Large intestine (tissue), 3 donors: ENCODE data around the gene RERE. TPM values are rescaled to one million over a fixed set of nuclear protein-coding genes. Genes with fewer than 3 reads are reported as not detected.
"Not testable (repeated sequence)": the region's sequence is repeated elsewhere in the genome, so short reads cannot be mapped to it uniquely, and the experiment has no call there.

Source experiments
- DNase-seq, 2 donors: peaks; one replicate each; pipeline versions ENCODE4 v3.0.0 to v3.0.0-alpha.2; 2013
- H3K27ac ChIP-seq: one replicate; pipeline ENCODE4 v1.5.1; 2013; ENCODE audit warnings: low read length
- H3K27me3 ChIP-seq: 2 replicates; pipeline ENCODE4 v1.6.1; 2013; ENCODE audit warnings: low read length; ENCODE audit not compliant: control insufficient read depth, insufficient read depth
- H3K36me3 ChIP-seq: 2 replicates; pipeline ENCODE4 v1.6.1; 2013; ENCODE audit warnings: low read length; ENCODE audit not compliant: control insufficient read depth, insufficient read depth
- H3K4me1 ChIP-seq: one replicate; pipeline ENCODE4 v1.6.1; 2013; ENCODE audit warnings: low read length; ENCODE audit not compliant: control insufficient read depth, insufficient read depth
- H3K4me3 ChIP-seq: one replicate; pipeline ENCODE4 v1.5.1; 2013; ENCODE audit warnings: low read length
- H3K9me3 ChIP-seq: one replicate; pipeline ENCODE4 v1.6.1; 2013; ENCODE audit warnings: mild to moderate bottlenecking, low read depth, low read length, moderate library complexity; ENCODE audit not compliant: control insufficient read depth
- WGBS: methylation state at CpG from one replicate; pipeline ENCODE4 v1.1.5; 2013; ENCODE audit warnings: low lambda C conversion rate; ENCODE audit not compliant: insufficient coverage; 5-methylcytosine and 5-hydroxymethylcytosine counted together
- polyA plus RNA-seq: library from polyadenylated mRNA; unstranded; fragments of 120-200 nt; gene quantifications from one replicate; pipeline ENCODE4 v1.2.1, GENCODE V29; 2013

The RERE gene
- polyA plus RNA-seq, 1 donor: 62.3 TPM

- H3K9me3 ChIP-seq: no peaks in the 10 kb centered on the region
- H3K27me3 ChIP-seq: no peaks in the 10 kb centered on the region
- H3K27ac ChIP-seq: peak overlapping the region; percentile 12
- no peaks in the 10 kb centered on the region for H3K4me1 ChIP-seq
- H3K36me3 ChIP-seq: peaks cover 3% of the 10 kb centered on the region
- H3K4me3 ChIP-seq: no peak overlapping the region
- 38% methylated on average over 2 of the region's 15 CpGs for WGBS
- peak; percentile 19 to 45 for DNase-seq
Measured at GRCh38 chr1:8598060-8598724, 219.2 kb downstream of the RERE start.

DNA sequence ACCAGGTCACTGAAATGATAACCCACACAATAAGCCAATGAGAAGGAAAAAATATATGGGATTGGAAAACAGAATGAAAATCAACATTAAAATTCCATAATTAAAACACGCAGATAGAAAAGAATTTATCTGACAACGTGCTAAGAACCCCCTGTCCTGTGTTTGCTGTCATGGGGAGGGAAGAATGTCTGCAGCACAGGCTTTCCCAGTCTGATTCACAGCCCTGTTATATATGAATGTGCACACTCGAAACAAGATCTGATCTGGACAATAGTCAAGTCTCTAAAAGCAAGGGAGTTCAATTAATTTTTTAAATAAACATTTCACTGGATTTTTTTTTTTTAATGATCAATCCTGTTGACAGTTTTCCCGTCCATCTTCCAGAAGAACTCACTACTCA is 220.0 kb downstream of the RERE start:
- WGBS: 60% methylated on average over 1 of the region's 4 CpGs
- no peaks in the 10 kb centered on the region for H3K4me1 ChIP-seq
- peaks cover 3% of the 10 kb centered on the region for H3K36me3 ChIP-seq
- H3K27ac ChIP-seq: no peak overlapping the region
- no peaks in the 10 kb centered on the region for H3K27me3 ChIP-seq
- DNase-seq: no peak
- no peaks in the 10 kb centered on the region for H3K9me3 ChIP-seq
- no peak overlapping the region for H3K4me3 ChIP-seq

- no peak for DNase-seq
- Histone ChIP-seq H3K9me3 (no peaks in the 10 kb centered on the region), H3K27ac (no peak overlapping the region), H3K4me3 (no peak overlapping the region), H3K4me1 (no peaks in the 10 kb centered on the region), H3K36me3 (peaks cover 3% of the 10 kb centered on the region), H3K27me3 (no peaks in the 10 kb centered on the region)
- no CpG with 5 or more reads among the region's 1 CpG for WGBS
Measured at GRCh38 chr1:8595941-8596340, 221.5 kb downstream of the RERE start.

- no peaks in the 10 kb centered on the region for H3K9me3 ChIP-seq
- peaks cover 3% of the 10 kb centered on the region for H3K36me3 ChIP-seq
- H3K27me3 ChIP-seq: no peaks in the 10 kb centered on the region
- DNase-seq: no peak
- H3K27ac ChIP-seq: no peak overlapping the region
- H3K4me3 ChIP-seq: no peak overlapping the region
- H3K4me1 ChIP-seq: no peaks in the 10 kb centered on the region
Measured at GRCh38 chr1:8595332-8595731, 222.1 kb downstream of the RERE start.

- H3K27ac ChIP-seq, DNase-seq, H3K4me3 ChIP-seq, H3K36me3 ChIP-seq, H3K9me3 ChIP-seq, H3K4me1 ChIP-seq, H3K27me3 ChIP-seq: not testable (repeated sequence)
- WGBS: no CpG with 5 or more reads among the region's 3 CpGs
Measured at GRCh38 chr1:8593292-8593691, 224.1 kb downstream of the RERE start.

DNA sequence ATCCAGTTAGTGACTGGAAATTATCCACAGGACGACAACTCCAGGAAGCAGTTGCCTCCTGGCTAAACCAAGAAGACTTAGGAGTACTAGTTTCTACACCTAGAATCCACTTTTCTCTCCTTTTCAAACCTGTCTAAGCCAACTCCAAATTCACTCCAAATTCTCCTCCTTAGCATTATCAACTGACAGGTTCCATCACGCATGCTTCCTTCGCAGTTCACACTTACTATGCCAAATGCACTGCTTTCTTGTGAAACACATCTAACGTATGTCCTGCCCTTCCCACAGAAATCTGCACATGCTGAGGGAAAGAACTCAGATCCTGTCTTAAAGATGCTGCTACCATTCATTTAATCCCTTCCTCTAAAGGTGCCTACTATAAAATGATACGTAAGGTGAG is 225.9 kb downstream of the RERE start:
- 95% methylated on average over 3 of the region's 5 CpGs for WGBS
- H3K36me3 ChIP-seq: peaks cover 3% of the 10 kb centered on the region
- H3K4me1 ChIP-seq: no peaks in the 10 kb centered on the region
- DNase-seq: no peak
- no peaks in the 10 kb centered on the region for H3K27me3 ChIP-seq
- H3K4me3 ChIP-seq: no peak overlapping the region
- H3K27ac ChIP-seq: no peak overlapping the region
- no peaks in the 10 kb centered on the region for H3K9me3 ChIP-seq

- H3K4me1 ChIP-seq: no peaks in the 10 kb centered on the region
- WGBS: 100% methylated on average over 1 of the region's 6 CpGs
- DNase-seq: no peak
- H3K27ac ChIP-seq: no peak overlapping the region
- H3K9me3 ChIP-seq: no peaks in the 10 kb centered on the region
- H3K27me3 ChIP-seq: no peaks in the 10 kb centered on the region
- H3K4me3 ChIP-seq: no peak overlapping the region
- H3K36me3 ChIP-seq: peaks cover 3% of the 10 kb centered on the region
Measured at GRCh38 chr1:8590721-8591351, 226.6 kb downstream of the RERE start.

DNA sequence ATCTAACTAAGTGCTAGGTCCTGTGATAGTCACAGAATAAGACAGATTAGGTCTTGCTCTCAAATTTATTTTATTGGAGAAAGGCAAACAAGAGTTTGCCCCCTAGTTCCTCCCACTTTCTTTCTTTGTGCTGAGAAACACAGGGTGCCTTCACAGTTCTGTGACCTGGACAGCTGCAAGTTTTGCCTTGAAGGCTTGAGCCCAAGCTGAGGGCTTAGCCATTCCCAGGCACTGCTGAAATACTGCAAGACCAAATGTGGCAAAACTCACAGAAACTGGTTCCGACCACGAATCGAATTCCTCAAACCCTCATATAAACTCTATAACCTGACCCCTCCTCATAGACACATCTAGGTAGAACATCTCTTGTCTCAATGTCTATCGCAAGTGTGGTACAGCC is 227.9 kb downstream of the RERE start:
- Histone ChIP-seq H3K27me3 (no peaks in the 10 kb centered on the region), H3K9me3 (no peaks in the 10 kb centered on the region), H3K4me3 (no peak overlapping the region), H3K4me1 (no peaks in the 10 kb centered on the region), H3K27ac (no peak overlapping the region), H3K36me3 (peaks cover 3% of the 10 kb centered on the region)
- no CpG with 5 or more reads among the region's 4 CpGs for WGBS
- DNase-seq: no peak

DNA sequence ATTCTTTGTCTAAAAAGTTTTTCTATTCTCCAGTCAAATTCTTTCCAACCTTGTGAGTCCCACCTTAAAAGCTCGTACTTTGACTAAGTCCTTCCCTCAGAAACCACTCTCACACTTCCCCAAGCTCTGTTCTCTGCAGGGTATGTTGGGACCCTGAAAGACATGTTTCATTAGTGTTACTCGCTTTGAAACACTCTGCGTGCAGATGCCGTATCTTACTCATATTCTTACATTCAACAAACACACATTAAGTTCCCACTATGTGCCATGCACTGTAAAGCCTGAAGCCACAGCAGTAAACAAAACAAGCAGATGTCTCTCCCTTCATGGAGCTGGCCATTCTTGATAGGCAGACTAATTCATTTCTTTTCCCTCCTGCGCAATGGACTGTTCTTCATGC is 229.7 kb downstream of the RERE start:
- no peak for DNase-seq
- Histone ChIP-seq H3K4me1 (no peaks in the 10 kb centered on the region), H3K4me3 (no peak overlapping the region), H3K36me3 (no peaks in the 10 kb centered on the region), H3K27me3 (no peaks in the 10 kb centered on the region), H3K9me3 (no peaks in the 10 kb centered on the region), H3K27ac (no peak overlapping the region)
- no CpG with 5 or more reads among the region's 5 CpGs for WGBS

DNA sequence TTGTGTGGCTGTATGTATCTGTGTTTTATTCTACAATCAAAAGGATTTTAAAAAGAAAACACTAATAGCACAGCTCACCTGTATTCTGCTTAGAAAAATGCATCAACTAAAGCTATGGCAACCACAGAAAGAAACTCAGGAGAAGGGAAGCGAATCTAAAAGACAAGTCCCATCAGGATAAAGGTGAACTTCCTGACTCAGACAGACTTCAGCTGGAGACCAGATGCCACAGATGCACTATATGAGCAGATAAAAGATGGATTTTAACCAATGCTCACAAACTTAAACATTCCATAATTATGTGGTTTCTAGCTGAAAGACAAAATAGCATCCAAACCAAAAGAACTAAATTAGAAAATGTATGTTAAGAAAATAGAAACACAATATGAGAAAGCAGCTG is 231.0 kb downstream of the RERE start:
- DNase-seq: no peak
- H3K9me3 ChIP-seq: no peaks in the 10 kb centered on the region

DNA sequence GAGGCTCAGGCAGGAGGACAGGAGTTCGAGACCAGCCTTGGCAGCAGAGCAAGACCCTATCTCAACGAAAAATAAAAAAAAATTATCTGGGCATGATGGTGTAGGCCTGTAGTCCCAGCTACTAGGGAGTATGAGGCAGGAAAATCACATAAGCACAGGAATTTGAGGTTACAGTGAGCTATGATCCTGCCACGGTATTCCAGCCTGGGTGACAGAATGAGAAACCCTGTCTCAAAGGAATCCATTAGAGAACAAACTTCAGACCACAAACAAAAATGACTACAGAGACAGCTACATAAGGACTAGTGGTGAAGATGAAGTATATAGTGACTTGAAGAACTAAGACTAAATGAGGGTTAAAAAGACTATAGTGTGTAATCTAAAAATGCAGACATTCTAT is 233.1 kb downstream of the RERE start:
- Histone ChIP-seq H3K4me3 (no peak overlapping the region), H3K27ac (no peak overlapping the region), H3K4me1 (no peaks in the 10 kb centered on the region), H3K36me3 (no peaks in the 10 kb centered on the region), H3K27me3 (no peaks in the 10 kb centered on the region), H3K9me3 (no peaks in the 10 kb centered on the region)
- WGBS: no CpG with 5 or more reads among the region's 3 CpGs
- DNase-seq: no peak

More for the DNA sequence above, 231.0 kb downstream of the RERE start:
- Histone ChIP-seq H3K27ac (no peak overlapping the region), H3K36me3 (no peaks in the 10 kb centered on the region), H3K4me1 (no peaks in the 10 kb centered on the region), H3K27me3 (no peaks in the 10 kb centered on the region), H3K4me3 (no peak overlapping the region)
- WGBS: 100% methylated on average over 1 of the region's 1 CpG
